Epithelial cell of prostate (primary cell): Measurements from ENCODE around the gene WWP2.
"Not testable (repeated sequence)": the region's sequence is repeated elsewhere in the genome, so short reads cannot be mapped to it uniquely, and the experiment has no call there.

Experiments used
- DNase-seq: peaks from one replicate; pipeline ENCODE4 v3.0.0-alpha.2; 2011; ENCODE audit warnings: low read depth, low spot score
- H3K27ac ChIP-seq: fragments of 450-650 bp; 2 replicates; pipeline ENCODE4 v1.5.1; 2017; ENCODE audit warnings: mild to moderate bottlenecking

WWP2 gene

DNA sequence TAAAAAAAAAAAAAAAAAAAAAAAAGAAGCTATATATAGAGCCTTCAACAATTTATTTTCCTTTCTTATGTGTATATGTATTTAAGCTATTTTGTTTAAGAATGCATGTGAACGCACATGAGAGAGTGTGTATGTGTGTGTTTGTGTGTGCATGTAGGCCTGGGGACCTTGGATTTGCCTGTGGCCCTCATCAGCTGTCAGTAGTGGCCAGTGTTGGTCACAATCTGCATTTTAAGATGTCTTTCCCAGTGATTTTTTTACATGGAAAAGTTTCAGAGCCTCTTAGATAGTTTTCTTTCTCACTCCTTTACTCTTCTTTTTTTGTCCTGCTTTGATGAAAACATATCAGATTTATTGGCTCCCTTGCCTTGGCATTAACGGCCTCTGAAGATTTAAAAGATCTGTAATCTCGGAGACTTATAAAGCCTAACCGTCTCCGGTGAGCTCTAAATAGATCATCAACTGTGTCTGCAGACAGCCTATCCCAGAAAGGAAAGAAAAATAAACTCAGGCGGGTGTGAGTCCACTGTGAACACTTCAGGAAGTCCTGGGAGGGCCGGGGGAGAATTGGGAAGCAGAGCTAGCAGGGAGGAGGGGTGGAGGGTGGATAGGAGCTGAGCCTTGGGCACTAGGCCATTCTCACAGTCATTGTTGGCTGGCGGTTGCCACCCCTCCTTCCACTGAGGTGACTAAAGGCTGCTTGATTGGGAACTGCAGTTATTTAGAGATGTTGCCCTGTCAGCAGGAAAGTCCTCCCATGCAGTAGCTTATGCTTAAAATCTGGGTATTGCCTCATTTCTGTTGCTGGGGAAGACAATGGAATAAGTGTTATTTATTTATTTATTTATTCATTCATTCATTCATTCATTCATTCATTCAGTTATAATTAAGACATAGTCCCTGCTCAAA is 86.8 kb downstream of the WWP2 start:
- peak; percentile 14 for DNase-seq
- peak overlapping the region; percentile 25 for H3K27ac ChIP-seq

GRCh38 chr16:69851491-69852240 is 89.5 kb downstream of the WWP2 start:
- H3K27ac ChIP-seq, result no peak overlapping the region
- DNase-seq, result no peak

DNA sequence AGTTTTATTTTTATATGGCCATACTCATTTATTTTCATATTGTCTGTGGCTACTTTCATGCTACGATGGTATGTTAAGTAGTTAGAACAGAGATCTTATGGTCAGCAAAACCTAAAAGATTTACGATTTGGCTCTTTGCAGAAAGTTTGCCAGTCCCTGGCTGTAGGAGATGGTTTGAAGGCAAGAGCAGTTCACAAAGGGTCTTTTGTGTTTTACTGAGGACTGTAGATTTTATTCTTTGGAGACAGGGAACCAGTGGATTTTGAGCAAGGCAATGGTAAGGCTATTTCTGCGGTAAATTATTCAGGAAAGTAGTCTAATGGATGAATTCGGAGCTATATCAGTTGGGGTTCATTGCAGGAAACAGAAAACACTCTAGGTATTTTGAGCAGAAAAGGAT is 90.7 kb downstream of the WWP2 start:
- no peak for DNase-seq
- no peak overlapping the region for H3K27ac ChIP-seq

- H3K27ac ChIP-seq, result no peak overlapping the region
- no peak for DNase-seq
These were observed 91.3 kb downstream of the WWP2 start for GRCh38 chr16:69853481-69853880.

- DNase-seq, result not testable (repeated sequence)
These were observed 92.6 kb downstream of the WWP2 start for GRCh38 chr16:69854776-69855175.

GRCh38 chr16:69855592-69855991 is 93.5 kb downstream of the WWP2 start:
- no peak overlapping the region for H3K27ac ChIP-seq
- no peak for DNase-seq

More at GRCh38 chr16:69854776-69855175, 92.6 kb downstream of the WWP2 start:
- H3K27ac ChIP-seq, result not testable (repeated sequence)

DNA sequence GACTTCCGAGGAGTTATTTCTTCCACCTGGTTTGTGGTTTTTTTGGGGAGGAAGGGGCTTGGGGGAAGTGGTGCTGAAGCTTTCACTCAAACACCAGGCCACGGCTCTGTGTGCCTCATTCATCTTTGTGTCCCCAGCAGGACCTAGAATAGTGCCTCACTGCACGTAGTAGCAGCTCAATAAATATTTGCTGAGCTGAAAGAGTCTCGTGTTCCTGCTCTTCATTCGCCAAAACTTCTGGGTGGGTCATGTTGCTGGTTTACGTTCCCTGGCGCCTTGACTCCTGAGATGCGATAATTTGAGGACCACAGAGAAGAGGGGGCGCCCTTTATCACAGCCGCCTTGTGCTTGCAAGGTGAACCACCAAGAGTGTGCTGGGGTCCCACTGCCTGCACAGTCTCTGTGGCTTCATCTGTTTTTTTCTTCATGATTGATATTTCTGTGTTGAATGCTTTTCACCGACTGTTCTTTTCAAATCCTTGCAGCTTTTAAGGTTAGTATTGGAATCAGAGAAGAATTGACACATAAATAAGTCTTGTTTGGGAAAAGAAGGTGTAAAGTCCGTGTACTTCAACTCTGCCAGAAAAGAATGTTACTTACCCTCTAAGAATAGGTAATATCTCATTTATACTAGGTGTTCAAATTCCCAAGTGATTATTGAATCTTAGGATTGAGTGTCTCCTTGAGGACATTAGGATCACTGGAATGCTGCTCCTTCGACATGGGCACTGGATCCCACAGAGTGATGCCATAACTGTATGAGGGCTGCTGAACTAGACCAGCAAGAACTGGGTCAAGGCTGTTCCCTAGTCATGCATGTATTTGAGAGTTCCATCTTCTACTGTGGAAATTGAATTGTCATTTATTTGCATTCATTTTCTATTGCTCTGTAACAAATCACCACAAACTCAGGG is 96.3 kb downstream of the WWP2 start:
- H3K27ac ChIP-seq, result no peak overlapping the region
- no peak for DNase-seq

GRCh38 chr16:69859105-69859989 is 97.2 kb downstream of the WWP2 start:
- no peak overlapping the region for H3K27ac ChIP-seq
- no peak for DNase-seq

- no peak for DNase-seq
- H3K27ac ChIP-seq, result no peak overlapping the region
These were observed 98.4 kb downstream of the WWP2 start for GRCh38 chr16:69860233-69861231.

DNA sequence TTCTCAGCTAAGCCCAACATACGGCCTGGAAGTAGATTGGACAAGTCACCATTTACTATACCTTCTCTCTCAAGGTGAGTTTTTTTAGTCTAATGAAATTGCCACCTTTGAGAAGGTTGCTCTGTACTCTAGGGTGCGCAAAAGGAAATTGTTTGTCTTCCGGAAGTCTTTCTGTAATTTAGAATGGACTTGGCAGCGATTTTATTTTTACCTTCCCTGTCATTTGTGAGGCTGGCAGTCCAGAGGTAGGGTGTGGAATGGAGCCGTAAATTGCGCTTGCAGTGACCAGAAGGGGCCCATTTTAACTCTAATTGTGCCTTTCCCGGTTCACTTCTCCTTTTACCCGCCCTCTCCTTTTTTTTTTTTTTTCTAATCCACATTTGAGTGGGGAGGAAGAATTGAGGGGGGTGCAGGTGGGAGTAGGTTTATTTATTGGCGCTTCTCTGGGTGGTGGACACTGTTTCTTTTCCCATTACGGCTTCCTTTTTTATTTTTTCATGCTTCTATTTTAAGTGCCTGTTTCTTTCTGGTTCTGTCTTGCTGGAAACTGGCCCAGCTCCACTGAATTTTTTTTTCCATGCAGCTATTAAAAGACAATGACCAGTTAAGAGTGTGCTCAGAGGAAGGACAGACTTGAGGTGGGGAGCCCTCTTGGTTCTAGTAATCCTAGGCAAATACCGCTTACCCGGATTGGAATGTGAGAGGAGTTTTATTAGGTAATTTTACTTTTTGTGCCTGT is 99.3 kb downstream of the WWP2 start:
- H3K27ac ChIP-seq, result no peak overlapping the region
- no peak for DNase-seq

DNA sequence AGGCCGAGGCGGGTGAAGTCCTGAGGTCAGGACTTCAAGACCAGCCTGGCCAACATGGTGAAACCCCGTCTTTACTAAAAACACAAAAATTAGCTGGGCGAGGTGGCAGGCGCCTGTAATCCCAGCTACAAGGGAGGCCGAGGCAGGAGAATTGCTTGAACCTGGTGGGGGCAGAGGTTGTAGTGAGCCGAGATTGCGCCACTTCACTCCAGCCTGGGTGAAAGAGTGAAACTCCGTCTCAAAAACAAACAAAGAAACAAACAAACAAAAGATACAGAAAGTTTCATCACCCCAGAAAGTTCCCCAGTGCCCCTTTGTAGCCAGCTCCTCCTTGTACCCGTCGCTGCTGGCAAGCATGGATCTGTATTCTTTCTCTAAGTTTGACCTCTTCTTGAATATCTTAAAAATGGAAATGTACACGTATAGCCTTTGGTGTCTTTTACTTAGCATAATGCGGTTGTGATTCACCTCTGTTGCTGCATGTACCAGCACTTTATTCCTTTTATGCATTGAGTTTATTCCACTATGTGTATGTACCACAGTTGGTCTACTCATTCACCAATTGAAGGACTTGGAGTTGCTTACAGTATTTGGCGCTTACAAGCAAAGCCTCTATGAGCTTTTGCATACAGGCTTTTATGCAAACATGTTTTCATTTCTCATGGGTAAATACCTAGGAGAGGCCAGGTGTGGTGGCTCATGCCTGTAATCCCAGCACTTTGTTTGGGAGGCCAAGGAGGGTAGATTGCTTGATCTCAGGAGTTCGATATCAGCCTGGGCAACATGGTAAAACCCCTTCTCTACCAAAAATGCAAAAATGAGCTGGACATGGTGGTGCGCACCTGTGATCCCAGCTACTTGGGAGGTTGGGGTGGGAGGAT is 101.5 kb downstream of the WWP2 start:
- no peak overlapping the region for H3K27ac ChIP-seq
- no peak for DNase-seq

GRCh38 chr16:69865701-69866100 is 103.6 kb downstream of the WWP2 start:
- DNase-seq, result no peak
- H3K27ac ChIP-seq, result no peak overlapping the region

GRCh38 chr16:69867784-69868560 is 105.8 kb downstream of the WWP2 start:
- no peak for DNase-seq
- no peak overlapping the region for H3K27ac ChIP-seq

- no peak for DNase-seq
- H3K27ac ChIP-seq, result no peak overlapping the region
These were observed 108.6 kb downstream of the WWP2 start for GRCh38 chr16:69870761-69871160.

- no peak for DNase-seq
- H3K27ac ChIP-seq, result no peak overlapping the region
These were observed 109.6 kb downstream of the WWP2 start for GRCh38 chr16:69871708-69872107.

DNA sequence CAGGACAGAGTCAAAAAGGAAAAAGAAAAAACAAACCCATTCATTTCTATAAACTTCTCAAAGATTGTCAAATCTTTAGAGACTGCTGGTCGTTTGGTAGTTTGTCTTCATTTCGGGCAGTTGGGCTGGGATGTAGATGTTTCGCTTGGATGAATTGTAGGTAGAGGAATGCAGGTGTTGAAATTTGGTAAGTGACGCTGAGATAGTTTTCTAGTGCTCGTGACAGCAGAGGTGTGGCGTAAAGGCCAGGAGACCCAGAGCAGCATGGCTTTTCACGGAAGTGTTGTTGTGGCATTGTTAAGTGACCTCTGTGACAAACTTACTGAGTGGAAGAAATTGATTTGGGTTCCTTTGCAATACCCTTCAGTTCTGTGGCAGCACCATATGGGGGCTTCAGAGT is 110.8 kb downstream of the WWP2 start:
- no peak for DNase-seq
- H3K27ac ChIP-seq, result no peak overlapping the region
